GM12878 (cell line): ENCODE data around the gene INKA1. TPM values are rescaled to one million over a fixed set of nuclear protein-coding genes. Genes with fewer than 3 reads are reported as not detected.

Source experiments
- ATAC-seq: fragments of 200-7000 bp; cut with Tn5 transposase; 3 replicates; pipeline ENCODE4 v1.9.1; 2020; ENCODE audit warnings: mild to moderate bottlenecking, moderate library complexity
- BruUV-seq: library from RNA; stranded (reverse); fragments of 400-500 nt; replicated peaks from 2 replicates; lab custom pipeline; 2021; lab: Mats Ljungman, UMichigan
- CTCF ChIA-PET: fragments of 300-600 bp; sonication (Branson Sonifier 250); formaldehyde crosslinking; extraction: SDS; loops from one replicate; lab custom pipeline; 2021; ENCODE audit warnings: inconsistent platforms; lab: Yijun Ruan, JAX
- POLR2A ChIA-PET: fragments of 350-600 bp; formaldehyde crosslinking; extraction: SDS; loops from one replicate; lab custom pipeline; 2021; ENCODE audit warnings: inconsistent platforms; lab: Charles Lee
- RAD21 ChIA-PET: fragments of 300-600 bp; sonication (Branson Sonifier 250); formaldehyde crosslinking; loops from one replicate; lab custom pipeline; 2023; ENCODE audit warnings: antibody characterized with exemption; ENCODE audit not compliant: unreplicated experiment; lab: Charles Lee
- SMC1A ChIA-PET: fragments of 300-600 bp; sonication (Branson Sonifier 250); formaldehyde crosslinking; loops from one replicate; lab custom pipeline; 2023; ENCODE audit not compliant: unreplicated experiment, uncharacterized antibody; lab: Charles Lee
- DNase-seq: peaks from one replicate; pipeline ENCODE4 v3.0.0-alpha.2; 2011; ENCODE audit warnings: low read depth, low spot score
- FAIRE-seq: peaks from 3 replicates; lab custom pipeline; 2011; peaks lifted over from hg19 to GRCh38; lab: Jason Lieb, UNC
- H2AFZ ChIP-seq: 2 replicates; pipeline ENCODE4 v1.6.0; 2011; ENCODE audit warnings: low read depth, low read length, control low read depth; ENCODE audit not compliant: control insufficient read depth
- H3K27ac ChIP-seq: 2 replicates; pipeline ENCODE4 v1.5.1; 2011; ENCODE audit warnings: control low read depth; ENCODE audit not compliant: control insufficient read depth, insufficient read depth
- H3K27me3 ChIP-seq, 2 experiments: replicated peaks in 1 of 2; 2 replicates each; pipeline versions ENCODE4 v1.6.0 to v1.6.1; 2011; ENCODE audit warnings: low read length in 1 of 2; ENCODE audit not compliant: control insufficient read depth in 2 of 2, insufficient read depth in 2 of 2
- H3K36me3 ChIP-seq, 2 experiments: 2 replicates each; pipeline ENCODE4 v1.5.1; 2011; ENCODE audit warnings: low read length in 1 of 2; ENCODE audit not compliant: control insufficient read depth in 2 of 2, insufficient read depth in 2 of 2
- H3K4me1 ChIP-seq: 2 replicates; pipeline ENCODE4 v1.6.1; 2011; ENCODE audit warnings: mild to moderate bottlenecking, low read length, moderate library complexity, mixed read lengths; ENCODE audit not compliant: control insufficient read depth, insufficient read depth
- H3K4me2 ChIP-seq: 2 replicates; pipeline ENCODE4 v1.6.0; 2011; ENCODE audit warnings: control low read depth; ENCODE audit not compliant: control insufficient read depth, insufficient read depth
- H3K4me3 ChIP-seq: fragments of 200-600 bp; sonication (generic); 2 replicates; pipeline ENCODE4 v1.5.1; 2016
- H3K79me2 ChIP-seq: 2 replicates; pipeline ENCODE4 v1.6.0; 2011; ENCODE audit warnings: low read length; ENCODE audit not compliant: control insufficient read depth, insufficient read depth
- H3K9ac ChIP-seq: 2 replicates; pipeline ENCODE4 v1.8.0; 2011; ENCODE audit warnings: low read length, control low read depth, mixed read lengths; ENCODE audit not compliant: control insufficient read depth, insufficient read depth
- H3K9me3 ChIP-seq: replicated peaks from 3 replicates; pipeline ENCODE4 v1.5.1; 2011; ENCODE audit warnings: mild to moderate bottlenecking, low read length; ENCODE audit not compliant: control insufficient read depth, insufficient read depth
- H4K20me1 ChIP-seq: 2 replicates; pipeline ENCODE4 v1.6.0; 2011; ENCODE audit not compliant: control insufficient read depth, insufficient read depth
- CBFB ChIP-seq: IDR thresholded peaks from 2 replicates; pipeline ENCODE4 v1.6.1; 2016; ENCODE audit warnings: antibody characterized with exemption, low read depth
- NR2F1 ChIP-seq: fragments of 450-650 bp; conservative IDR thresholded peaks from 2 replicates; pipeline ENCODE4 v1.6.1; 2017; ENCODE audit warnings: mild to moderate bottlenecking
- RAD21 ChIP-seq: IDR thresholded peaks from 2 replicates; pipeline ENCODE4 v1.6.1; 2011; ENCODE audit warnings: mild to moderate bottlenecking, low read depth, low read length, moderate library complexity; ENCODE audit not compliant: insufficient read depth
- RELA ChIP-seq: fragments of 450-650 bp; IDR thresholded peaks from 2 replicates; pipeline ENCODE4 v1.8.0; 2014; ENCODE audit warnings: borderline replicate concordance; ENCODE audit not compliant: partially characterized antibody
- SIN3A ChIP-seq: IDR thresholded peaks from 2 replicates; pipeline ENCODE4 v1.6.1; 2012; ENCODE audit warnings: low read depth, low read length, improper control_type of control experiment
- SIX5 ChIP-seq: IDR thresholded peaks from 2 replicates; pipeline ENCODE4 v1.6.1; 2011; ENCODE audit warnings: mild to moderate bottlenecking, low read depth, low read length, moderate library complexity; ENCODE audit not compliant: severe bottlenecking
- SMAD1 ChIP-seq: fragments of 450-650 bp; IDR thresholded peaks from 2 replicates; pipeline ENCODE4 v1.6.1; 2018; ENCODE audit warnings: mild to moderate bottlenecking, low read depth; ENCODE audit not compliant: partially characterized antibody
- SMC3 ChIP-seq: IDR thresholded peaks from 2 replicates; pipeline ENCODE4 v1.6.1; 2011; ENCODE audit warnings: low read length, improper control_type of control experiment, borderline replicate concordance
- TCF7 ChIP-seq: IDR thresholded peaks from 2 replicates; pipeline ENCODE4 v1.6.1; 2014; ENCODE audit warnings: antibody characterized with exemption, borderline replicate concordance
- YY1 ChIP-seq: IDR thresholded peaks from 2 replicates; pipeline ENCODE4 v1.6.1; 2011; ENCODE audit warnings: low read depth, mild to moderate bottlenecking, low read length
- ZNF207 ChIP-seq: fragments of 450-650 bp; IDR thresholded peaks from 2 replicates; pipeline ENCODE4 v1.6.1; 2014; ENCODE audit warnings: antibody characterized with exemption, mild to moderate bottlenecking, borderline replicate concordance
- ZNF217 ChIP-seq: fragments of 450-650 bp; IDR thresholded peaks from 2 replicates; pipeline ENCODE4 v1.6.1; 2017; ENCODE audit warnings: antibody characterized with exemption, mild to moderate bottlenecking
- in situ Hi-C: fragments of 300-500 bp; cut with MboI; formaldehyde crosslinking; loops from 9 replicates; pipeline ENCODE4 v1.14.3; 2018; ENCODE audit warnings: mixed read lengths
- intact Hi-C: fragments of 100-400 bp; cut with micrococcal nuclease; formaldehyde crosslinking; loops from one replicate; pipeline ENCODE4 v1.14.2; 2022; ENCODE audit not compliant: unreplicated experiment
- polyA plus RNA-seq, 11 experiments: library from polyadenylated mRNA; depleted of rRNA in 4 of 11; unstranded in 6 of 11; stranded (reverse) in 5 of 11; fragments of >200 nt; fragmentation: Nextera tagmentation in 4 of 11; fragmentation: Illumina TruSeq in 1 of 11; extraction: Ambion mirVana in 4 of 11; extraction: Trizol in 1 of 11; gene quantifications; 1 replicate in 1 of 11; 2 replicates in 10 of 11; pipeline versions ENCODE4 v1.2.1 to v1.2.3, GENCODE V29; 2011 to 2016; ENCODE audit warnings: inconsistent platforms in 2 of 11, missing spikeins in 2 of 11, low read depth in 1 of 11
- total RNA-seq, 4 experiments: library from RNA; depleted of rRNA in 3 of 4; stranded (reverse); fragments of >200 nt in 3 of 4; fragmentation: Illumina TruSeq in 1 of 4; extraction: Trizol in 1 of 4; gene quantifications; 2 replicates each; pipeline versions ENCODE4 v1.2.1 to v1.2.3, GENCODE V29; 2013 to 2021
- TF ChIP-seq, protein P1 (sequence below): fragments of 450-650 bp; IDR thresholded peaks from 2 replicates; pipeline ENCODE4 v1.6.1; 2017; ENCODE audit warnings: mild to moderate bottlenecking, moderate library complexity
- TF ChIP-seq, protein P2 (sequence below), 3 experiments: IDR thresholded peaks in 2 of 3; conservative IDR thresholded peaks in 1 of 3; 2 replicates each; pipeline ENCODE4 v1.5.1; 2011; ENCODE audit warnings: low read depth in 3 of 3, low read length in 3 of 3, mild to moderate bottlenecking in 3 of 3, control low read depth in 2 of 3, moderate library complexity in 2 of 3, inconsistent platforms in 1 of 3, mixed read lengths in 1 of 3; ENCODE audit not compliant: control insufficient read depth in 2 of 3, insufficient read depth in 1 of 3; ENCODE audit errors: extremely low read depth in 1 of 3

Gene INKA1
- total and polyA plus RNA-seq, 10 of the 15 experiments (the other 5 are each of a cell fraction or from before 2014, with no cell fraction given): 0.32 to 10.5 (median 4.9) TPM

DNA sequence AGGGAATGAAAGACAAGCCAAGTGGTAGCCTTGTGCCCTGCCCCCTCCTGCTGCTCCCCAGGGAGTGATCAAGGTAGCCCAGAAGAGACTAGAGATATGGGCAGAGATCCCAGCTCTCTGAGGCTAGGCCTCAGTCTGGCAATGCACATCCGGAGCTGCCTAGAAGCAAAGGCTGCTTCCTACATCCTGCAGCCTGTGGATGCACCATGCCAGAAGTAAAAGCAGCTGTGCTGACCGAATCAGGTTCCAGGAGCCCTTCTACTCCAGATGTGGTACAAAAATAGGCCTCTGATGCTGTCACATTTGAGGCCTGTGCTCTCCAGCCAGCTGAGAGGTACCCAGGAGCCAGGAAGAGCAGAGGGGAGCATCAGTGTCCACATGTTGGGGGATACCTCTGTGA lies 37.3 kb downstream of the INKA1 start (continued):
- TF ChIP-seq TCF7: no peak
- TF ChIP-seq, all 136 proteins: peak for 0

DNA sequence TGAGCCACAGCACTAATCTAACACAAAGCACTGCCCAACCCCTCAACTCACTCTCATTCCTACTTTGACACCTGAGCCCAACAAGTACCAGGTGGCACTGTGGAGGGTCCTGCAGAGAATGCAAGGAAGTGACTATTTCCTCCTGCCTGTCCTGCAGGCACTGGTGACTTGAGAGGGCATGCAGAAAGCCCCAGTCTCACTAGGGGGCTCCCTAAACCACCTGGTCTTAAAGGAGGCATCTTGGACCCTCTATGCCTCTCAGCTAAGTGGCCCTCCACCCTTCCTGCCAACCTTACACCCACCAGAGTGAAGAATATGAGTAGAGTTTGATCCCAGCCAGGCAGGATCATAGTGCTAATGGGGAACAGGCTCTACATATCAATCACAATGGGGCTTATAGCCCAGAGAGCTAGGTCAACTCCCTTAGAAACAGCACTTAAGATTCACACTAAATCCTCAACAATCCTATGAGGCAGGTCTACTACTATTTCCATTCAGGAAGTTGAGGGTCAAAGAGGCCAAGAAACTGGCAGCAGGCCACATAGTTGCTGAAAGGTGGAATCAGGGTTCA lies 38.1 kb downstream of the INKA1 start:
- no peaks in the 10 kb centered on the region for H3K4me1 ChIP-seq
- FAIRE-seq (no peak), ATAC-seq (peak; percentile 75), DNase-seq (no peak)
- no peak overlapping the region for H3K4me3 ChIP-seq
- H3K27ac ChIP-seq: no peak overlapping the region
- H3K4me2 ChIP-seq: no peak overlapping the region
- no peaks in the 10 kb centered on the region for H3K27me3 ChIP-seq
- in situ Hi-C loops: no loop called here
- H2AFZ ChIP-seq: no peak overlapping the region
- H3K79me2 ChIP-seq: no peaks in the 10 kb centered on the region
- H3K9ac ChIP-seq: no peak overlapping the region
- peaks cover 19 to 26% of the 10 kb centered on the region in 2 experiments for H3K36me3 ChIP-seq
- SMC1A ChIA-PET: interaction anchor here (1.1 to 7.5 kb wide), 4 partner anchors 37 to 84 kb away, joined by 3 to 146 read pairs (median 5); partner anchors contain the start of genes CDHR4 and INKA1
- POLR2A ChIA-PET: interaction anchor here (0.6 kb wide), 1 partner anchor 10 kb away, joined by 6 read pairs; no protein-coding TSS in a partner anchor
- CTCF ChIA-PET: interaction anchor here (0.6 to 14.1 kb wide), 10 partner anchors 10 to 302 kb away, joined by 3 to 327 read pairs (median 4); partner anchors contain the start of genes CDHR4, INKA1 and MST1R
- no peaks in the 10 kb centered on the region for H3K9me3 ChIP-seq
- BruUV-seq: no TSS peak
- RAD21 ChIA-PET: interaction anchor here (1.0 to 7.0 kb wide), 5 partner anchors 27 to 95 kb away, joined by 3 to 182 read pairs (median 4); partner anchors contain the start of genes CDHR4, INKA1 and UBA7
- H4K20me1 ChIP-seq: no peaks in the 10 kb centered on the region
- intact Hi-C loops: loop anchor here (1.0 kb wide), 1 partner anchor 65 kb away; no protein-coding TSS in a partner anchor
- TF ChIP-seq SMC3: peak; percentile 37; the same call in 1 of the 2 replicates
- TF ChIP-seq SMAD1: no peak
- TF ChIP-seq SIX5: no peak
- TF ChIP-seq YY1: no peak
- TF ChIP-seq SIN3A: no peak
- no peak for TF ChIP-seq ZNF207
- TF ChIP-seq CBFB: no peak
- TF ChIP-seq, protein P1, sequence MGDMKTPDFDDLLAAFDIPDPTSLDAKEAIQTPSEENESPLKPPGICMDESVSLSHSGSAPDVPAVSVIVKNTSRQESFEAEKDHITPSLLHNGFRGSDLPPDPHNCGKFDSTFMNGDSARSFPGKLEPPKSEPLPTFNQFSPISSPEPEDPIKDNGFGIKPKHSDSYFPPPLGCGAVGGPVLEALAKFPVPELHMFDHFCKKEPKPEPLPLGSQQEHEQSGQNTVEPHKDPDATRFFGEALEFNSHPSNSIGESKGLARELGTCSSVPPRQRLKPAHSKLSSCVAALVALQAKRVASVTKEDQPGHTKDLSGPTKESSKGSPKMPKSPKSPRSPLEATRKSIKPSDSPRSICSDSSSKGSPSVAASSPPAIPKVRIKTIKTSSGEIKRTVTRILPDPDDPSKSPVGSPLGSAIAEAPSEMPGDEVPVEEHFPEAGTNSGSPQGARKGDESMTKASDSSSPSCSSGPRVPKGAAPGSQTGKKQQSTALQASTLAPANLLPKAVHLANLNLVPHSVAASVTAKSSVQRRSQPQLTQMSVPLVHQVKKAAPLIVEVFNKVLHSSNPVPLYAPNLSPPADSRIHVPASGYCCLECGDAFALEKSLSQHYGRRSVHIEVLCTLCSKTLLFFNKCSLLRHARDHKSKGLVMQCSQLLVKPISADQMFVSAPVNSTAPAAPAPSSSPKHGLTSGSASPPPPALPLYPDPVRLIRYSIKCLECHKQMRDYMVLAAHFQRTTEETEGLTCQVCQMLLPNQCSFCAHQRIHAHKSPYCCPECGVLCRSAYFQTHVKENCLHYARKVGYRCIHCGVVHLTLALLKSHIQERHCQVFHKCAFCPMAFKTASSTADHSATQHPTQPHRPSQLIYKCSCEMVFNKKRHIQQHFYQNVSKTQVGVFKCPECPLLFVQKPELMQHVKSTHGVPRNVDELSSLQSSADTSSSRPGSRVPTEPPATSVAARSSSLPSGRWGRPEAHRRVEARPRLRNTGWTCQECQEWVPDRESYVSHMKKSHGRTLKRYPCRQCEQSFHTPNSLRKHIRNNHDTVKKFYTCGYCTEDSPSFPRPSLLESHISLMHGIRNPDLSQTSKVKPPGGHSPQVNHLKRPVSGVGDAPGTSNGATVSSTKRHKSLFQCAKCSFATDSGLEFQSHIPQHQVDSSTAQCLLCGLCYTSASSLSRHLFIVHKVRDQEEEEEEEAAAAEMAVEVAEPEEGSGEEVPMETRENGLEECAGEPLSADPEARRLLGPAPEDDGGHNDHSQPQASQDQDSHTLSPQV: no peak
- no peak for TF ChIP-seq ZNF217
- TF ChIP-seq, protein P2, sequence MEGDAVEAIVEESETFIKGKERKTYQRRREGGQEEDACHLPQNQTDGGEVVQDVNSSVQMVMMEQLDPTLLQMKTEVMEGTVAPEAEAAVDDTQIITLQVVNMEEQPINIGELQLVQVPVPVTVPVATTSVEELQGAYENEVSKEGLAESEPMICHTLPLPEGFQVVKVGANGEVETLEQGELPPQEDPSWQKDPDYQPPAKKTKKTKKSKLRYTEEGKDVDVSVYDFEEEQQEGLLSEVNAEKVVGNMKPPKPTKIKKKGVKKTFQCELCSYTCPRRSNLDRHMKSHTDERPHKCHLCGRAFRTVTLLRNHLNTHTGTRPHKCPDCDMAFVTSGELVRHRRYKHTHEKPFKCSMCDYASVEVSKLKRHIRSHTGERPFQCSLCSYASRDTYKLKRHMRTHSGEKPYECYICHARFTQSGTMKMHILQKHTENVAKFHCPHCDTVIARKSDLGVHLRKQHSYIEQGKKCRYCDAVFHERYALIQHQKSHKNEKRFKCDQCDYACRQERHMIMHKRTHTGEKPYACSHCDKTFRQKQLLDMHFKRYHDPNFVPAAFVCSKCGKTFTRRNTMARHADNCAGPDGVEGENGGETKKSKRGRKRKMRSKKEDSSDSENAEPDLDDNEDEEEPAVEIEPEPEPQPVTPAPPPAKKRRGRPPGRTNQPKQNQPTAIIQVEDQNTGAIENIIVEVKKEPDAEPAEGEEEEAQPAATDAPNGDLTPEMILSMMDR (IDR thresholded peaks at IDR 0.05 in 2 of 3, conservative IDR thresholded peaks at IDR 0.05 in 1 of 3; ENCODE audit: control insufficient read depth in 2 of 3, extremely low read depth in 1 of 3, insufficient read depth in 1 of 3, low read depth in 3 of 3, low read length in 3 of 3): peak; percentile 56 to 63 (median 58)
- TF ChIP-seq RAD21: peak; percentile 61
- TF ChIP-seq NR2F1: no peak
- TF ChIP-seq RELA: no peak
